ENCODE results near the gene LZTS2.
A peak's percentile ranks its signal among the peaks of the same experiment; 100 is the strongest.

Gene LZTS2

DNA sequence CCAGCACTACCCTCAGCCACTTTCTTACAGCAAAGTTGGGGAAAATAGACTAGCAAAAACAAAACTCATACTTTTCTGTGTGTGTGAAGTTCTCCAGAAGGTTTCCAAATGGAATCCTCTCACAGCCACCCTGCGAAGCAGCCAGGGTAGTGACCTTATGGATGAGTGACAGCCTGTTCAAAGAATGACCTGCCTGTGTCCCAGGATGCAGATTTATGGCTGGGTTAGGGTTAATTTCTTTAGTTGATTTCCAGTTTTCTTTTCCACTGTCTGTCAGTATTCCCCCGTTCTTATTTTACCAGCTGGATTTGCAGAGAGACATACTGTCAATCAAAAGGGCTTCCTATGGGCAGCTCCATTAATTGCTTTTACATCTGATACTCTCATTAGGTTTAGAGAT lies 32.7 kb upstream of the LZTS2 start:
- Histone ChIP-seq H3K4me1 (ENCODE audit: control insufficient read depth, low read depth, low read length) (peaks cover 9% of the 10 kb centered on the region), H3K18ac (ENCODE audit: low read length) (no peak overlapping the region), H3K56ac (ENCODE audit: low read length) (no peak overlapping the region), H2AK5ac (ENCODE audit: low read length) (no peak overlapping the region), H3K4ac (ENCODE audit: low read depth, low read length) (no peak overlapping the region), H3K27ac (ENCODE audit: low read depth, low read length) (no peak overlapping the region), H3K36me3 (ENCODE audit: control insufficient read depth, insufficient read depth, low read length) (peaks cover 1% of the 10 kb centered on the region), H2BK5ac (ENCODE audit: low read length) (no peak overlapping the region), H3K79me2 (ENCODE audit: control insufficient read depth, insufficient read depth, low read length) (no peaks in the 10 kb centered on the region), H3K23ac (ENCODE audit: low read length) (no peak overlapping the region), H3K79me1 (ENCODE audit: low read length) (no peaks in the 10 kb centered on the region), H4K5ac (ENCODE audit: low read length) (no peak overlapping the region), H3K27me3 (ENCODE audit: insufficient read depth, low read length, poor library complexity) (no peaks in the 10 kb centered on the region), H3K9ac (ENCODE audit: low read length) (no peak overlapping the region), H2BK120ac (ENCODE audit: low read depth, low read length) (no peak overlapping the region), H2BK15ac (replicated peaks; ENCODE audit: low read depth) (no peak overlapping the region), H3K4me2 (ENCODE audit: low read length) (no peak overlapping the region), H4K8ac (ENCODE audit: low read depth, low read length) (no peak overlapping the region), H3K4me3 (ENCODE audit: low read length) (no peak overlapping the region)
- no peak for DNase-seq
- WGBS (ENCODE audit: extremely low coverage, insufficient coverage, low lambda C conversion rate) = no CpG with 5 or more reads among the region's 2 CpGs

DNA sequence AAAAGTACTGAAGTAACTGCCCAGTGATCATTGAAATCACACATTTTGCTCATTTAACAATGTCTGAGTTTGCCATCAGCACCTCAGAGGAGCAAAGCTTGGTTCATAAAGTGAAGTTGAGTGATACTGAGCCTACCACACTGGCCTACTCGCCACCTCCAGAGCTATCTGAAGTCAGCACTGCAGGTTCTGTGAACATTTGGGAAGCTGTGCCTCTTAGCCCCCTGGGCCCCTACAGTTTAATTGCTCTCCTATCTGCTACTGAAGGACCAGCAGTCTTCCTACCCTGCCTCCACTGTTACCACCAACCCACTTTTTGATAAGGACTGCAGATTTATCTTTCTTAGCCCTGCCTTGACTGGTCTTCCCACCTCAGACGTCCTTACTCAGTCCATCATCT lies 32.3 kb upstream of the LZTS2 start:
- Histone ChIP-seq H4K8ac (ENCODE audit: low read depth, low read length) (no peak overlapping the region), H2BK120ac (ENCODE audit: low read depth, low read length) (no peak overlapping the region), H3K79me1 (ENCODE audit: low read length) (no peaks in the 10 kb centered on the region), H3K4me2 (ENCODE audit: low read length) (no peak overlapping the region), H2AK5ac (ENCODE audit: low read length) (no peak overlapping the region), H2BK15ac (replicated peaks; ENCODE audit: low read depth) (no peak overlapping the region), H2BK5ac (ENCODE audit: low read length) (no peak overlapping the region), H3K27me3 (ENCODE audit: insufficient read depth, low read length, poor library complexity) (no peaks in the 10 kb centered on the region), H3K4ac (ENCODE audit: low read depth, low read length) (no peak overlapping the region), H3K4me1 (ENCODE audit: control insufficient read depth, low read depth, low read length) (peaks cover 9% of the 10 kb centered on the region), H3K18ac (ENCODE audit: low read length) (no peak overlapping the region), H3K23ac (ENCODE audit: low read length) (no peak overlapping the region), H3K9ac (ENCODE audit: low read length) (no peak overlapping the region), H3K56ac (ENCODE audit: low read length) (no peak overlapping the region), H3K36me3 (ENCODE audit: control insufficient read depth, insufficient read depth, low read length) (peaks cover 1% of the 10 kb centered on the region), H3K27ac (ENCODE audit: low read depth, low read length) (no peak overlapping the region), H4K5ac (ENCODE audit: low read length) (no peak overlapping the region), H3K4me3 (ENCODE audit: low read length) (no peak overlapping the region), H3K79me2 (ENCODE audit: control insufficient read depth, insufficient read depth, low read length) (no peaks in the 10 kb centered on the region)
- WGBS (ENCODE audit: extremely low coverage, insufficient coverage, low lambda C conversion rate) = no CpG with 5 or more reads among the region's 2 CpGs
- no peak for DNase-seq

DNA sequence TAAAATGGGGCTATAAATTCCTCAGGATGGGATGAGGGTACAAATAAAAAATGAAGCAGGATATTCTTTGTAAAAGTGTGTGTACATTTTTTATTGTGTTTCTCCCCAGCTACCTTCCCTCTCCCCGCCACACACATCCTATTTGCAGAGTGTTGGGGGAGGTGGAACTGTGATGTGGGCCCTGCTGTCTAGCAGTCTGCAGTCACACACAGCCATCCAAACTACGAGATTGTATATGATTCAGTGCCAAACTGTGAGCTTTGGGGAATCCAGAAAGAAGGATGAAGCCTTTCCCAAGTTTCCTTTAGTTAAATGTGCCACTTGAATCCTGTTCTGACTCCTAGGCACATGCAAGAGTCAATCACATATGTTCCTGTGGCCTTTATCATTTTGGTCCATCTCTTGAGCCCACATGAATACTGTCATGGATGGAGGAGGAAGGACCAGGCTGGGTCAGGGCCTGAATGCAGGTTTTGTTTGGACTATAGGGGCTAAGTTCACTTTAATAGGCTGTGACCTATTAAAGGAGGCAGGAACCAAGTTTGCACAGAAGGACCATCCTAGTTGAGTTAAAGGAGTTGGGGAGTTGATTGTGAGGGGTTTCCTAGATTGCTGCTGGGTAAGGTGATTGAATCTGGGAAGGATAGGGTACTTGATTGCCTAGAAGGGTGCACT lies 31.4 kb upstream of the LZTS2 start:
- no peak overlapping the region for H2AK5ac ChIP-seq (ENCODE audit: low read length)
- no peak overlapping the region for H4K5ac ChIP-seq (ENCODE audit: low read length)
- H3K79me1 ChIP-seq (ENCODE audit: low read length) = no peaks in the 10 kb centered on the region
- peaks cover 1% of the 10 kb centered on the region for H3K36me3 ChIP-seq (ENCODE audit: control insufficient read depth, insufficient read depth, low read length)
- H3K27ac ChIP-seq (ENCODE audit: low read depth, low read length) = no peak overlapping the region
- H3K56ac ChIP-seq (ENCODE audit: low read length) = no peak overlapping the region
- no peak overlapping the region for H3K18ac ChIP-seq (ENCODE audit: low read length)
- no peak overlapping the region for H2BK15ac ChIP-seq (replicated peaks; ENCODE audit: low read depth)
- no peaks in the 10 kb centered on the region for H3K27me3 ChIP-seq (ENCODE audit: insufficient read depth, low read length, poor library complexity)
- no peak overlapping the region for H3K23ac ChIP-seq (ENCODE audit: low read length)
- no peaks in the 10 kb centered on the region for H3K79me2 ChIP-seq (ENCODE audit: control insufficient read depth, insufficient read depth, low read length)
- H3K4me1 ChIP-seq (ENCODE audit: control insufficient read depth, low read depth, low read length) = peaks cover 9% of the 10 kb centered on the region
- no peak overlapping the region for H3K9ac ChIP-seq (ENCODE audit: low read length)
- no peak for DNase-seq
- no peak overlapping the region for H3K4ac ChIP-seq (ENCODE audit: low read depth, low read length)
- H3K4me2 ChIP-seq (ENCODE audit: low read length) = no peak overlapping the region
- H3K4me3 ChIP-seq (ENCODE audit: low read length) = no peak overlapping the region
- no peak overlapping the region for H4K8ac ChIP-seq (ENCODE audit: low read depth, low read length)
- WGBS (ENCODE audit: extremely low coverage, insufficient coverage, low lambda C conversion rate) = no CpG with 5 or more reads among the region's 2 CpGs
- no peak overlapping the region for H2BK120ac ChIP-seq (ENCODE audit: low read depth, low read length)
- H2BK5ac ChIP-seq (ENCODE audit: low read length) = no peak overlapping the region

DNA sequence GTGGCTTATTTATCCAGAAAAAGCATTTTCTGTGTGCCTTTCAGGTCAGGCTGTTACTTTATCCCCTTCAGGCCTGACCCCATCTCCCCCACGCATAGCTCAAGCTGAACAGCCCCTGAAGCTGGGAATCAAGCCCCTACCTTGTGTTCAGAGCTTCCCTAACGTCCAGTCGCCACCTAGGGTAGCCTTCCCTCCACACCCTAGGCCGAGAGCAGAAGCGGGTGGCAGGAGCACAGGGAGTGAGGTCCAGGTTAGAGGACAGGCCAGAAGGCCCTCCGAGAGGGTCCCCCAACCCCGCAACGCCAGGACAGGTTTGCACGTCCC lies 30.8 kb upstream of the LZTS2 start:
- no peaks in the 10 kb centered on the region for H3K79me2 ChIP-seq (ENCODE audit: control insufficient read depth, insufficient read depth, low read length)
- H4K5ac ChIP-seq (ENCODE audit: low read length) = no peak overlapping the region
- H4K8ac ChIP-seq (ENCODE audit: low read depth, low read length) = no peak overlapping the region
- DNase-seq = no peak
- H3K36me3 ChIP-seq (ENCODE audit: control insufficient read depth, insufficient read depth, low read length) = peaks cover 1% of the 10 kb centered on the region
- H3K79me1 ChIP-seq (ENCODE audit: low read length) = no peaks in the 10 kb centered on the region
- no peak overlapping the region for H3K4me3 ChIP-seq (ENCODE audit: low read length)
- peak overlapping the region; percentile 49 for H3K9ac ChIP-seq (ENCODE audit: low read length)
- no peak overlapping the region for H3K18ac ChIP-seq (ENCODE audit: low read length)
- H3K27me3 ChIP-seq (ENCODE audit: insufficient read depth, low read length, poor library complexity) = no peaks in the 10 kb centered on the region
- H3K56ac ChIP-seq (ENCODE audit: low read length) = peak overlapping the region; percentile 78
- H2BK120ac ChIP-seq (ENCODE audit: low read depth, low read length) = no peak overlapping the region
- peak overlapping the region; percentile 52 for H3K4me2 ChIP-seq (ENCODE audit: low read length)
- no peak overlapping the region for H3K27ac ChIP-seq (ENCODE audit: low read depth, low read length)
- WGBS (ENCODE audit: extremely low coverage, insufficient coverage, low lambda C conversion rate) = no CpG with 5 or more reads among the region's 9 CpGs
- H2AK5ac ChIP-seq (ENCODE audit: low read length) = no peak overlapping the region
- H2BK15ac ChIP-seq (replicated peaks; ENCODE audit: low read depth) = no peak overlapping the region
- peaks cover 9% of the 10 kb centered on the region for H3K4me1 ChIP-seq (ENCODE audit: control insufficient read depth, low read depth, low read length)
- H2BK5ac ChIP-seq (ENCODE audit: low read length) = no peak overlapping the region
- H3K23ac ChIP-seq (ENCODE audit: low read length) = peak overlapping the region; percentile 19
- no peak overlapping the region for H3K4ac ChIP-seq (ENCODE audit: low read depth, low read length)

DNA sequence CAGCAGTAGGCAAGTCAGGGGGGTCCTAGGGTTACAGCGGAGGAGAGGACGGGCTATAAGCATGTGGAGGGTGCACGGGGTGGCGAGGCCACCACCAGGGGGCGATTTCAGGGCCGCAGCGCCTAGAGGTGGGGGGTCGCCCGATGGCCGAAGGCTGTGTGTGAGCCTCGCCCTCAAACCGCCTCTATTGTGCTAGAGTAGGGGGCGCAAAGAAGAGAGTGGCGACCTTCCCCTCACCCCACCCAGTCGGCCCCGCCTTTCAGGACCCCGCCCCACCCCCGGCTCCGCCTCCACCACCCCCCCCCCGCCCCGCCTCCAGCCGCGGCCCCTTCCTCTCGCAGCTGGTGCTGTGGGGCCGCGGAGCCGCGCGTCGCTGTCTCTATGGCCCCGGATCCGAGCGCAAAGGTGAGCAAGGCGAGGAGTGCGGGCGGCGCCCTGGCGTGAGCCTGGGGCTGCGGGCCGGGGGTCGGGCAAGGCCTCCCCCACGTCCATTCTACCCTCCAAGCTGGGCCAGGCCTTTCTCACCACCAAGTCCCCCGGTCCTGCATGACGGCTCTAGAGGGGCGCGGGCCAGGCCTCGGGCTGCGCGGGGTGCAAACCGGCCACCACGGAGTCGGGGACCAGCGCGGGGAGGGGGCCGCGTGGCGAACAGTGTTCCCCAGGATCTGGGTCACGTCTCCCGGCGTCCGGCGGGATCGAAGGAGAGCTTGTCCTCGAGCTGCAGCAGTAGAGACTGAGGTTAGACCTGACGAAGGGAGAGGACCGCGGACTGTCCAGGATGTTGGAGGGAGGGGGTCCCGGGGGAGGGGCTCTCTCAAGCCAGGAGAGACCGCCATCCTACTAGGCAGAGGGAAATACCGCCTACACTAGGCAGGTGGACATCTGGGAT lies 30.2 kb upstream of the LZTS2 start, which contains the start of gene SEMA4G:
Gene SEMA4G (plus strand): TSS at position 318 of the 889 bp plus-strand sequence. CDS start 3,409 bp downstream, outside the sequence.
- Histone ChIP-seq H3K4me1 (ENCODE audit: control insufficient read depth, low read depth, low read length) (peaks cover 9% of the 10 kb centered on the region), H3K79me2 (ENCODE audit: control insufficient read depth, insufficient read depth, low read length) (no peaks in the 10 kb centered on the region), H3K79me1 (ENCODE audit: low read length) (no peaks in the 10 kb centered on the region), H3K27me3 (ENCODE audit: insufficient read depth, low read length, poor library complexity) (no peaks in the 10 kb centered on the region), H2BK5ac (ENCODE audit: low read length) (no peak within 1 kb of the TSS), H3K18ac (ENCODE audit: low read length) (no peak within 1 kb of the TSS), H2BK120ac (ENCODE audit: low read depth, low read length) (no peak within 1 kb of the TSS), H4K5ac (ENCODE audit: low read length) (no peak within 1 kb of the TSS), H3K56ac (ENCODE audit: low read length) (peak within 1 kb of the TSS; percentile 84), H3K36me3 (ENCODE audit: control insufficient read depth, insufficient read depth, low read length) (no peaks in the 10 kb centered on the region), H3K4ac (ENCODE audit: low read depth, low read length) (no peak within 1 kb of the TSS), H3K23ac (ENCODE audit: low read length) (peak within 1 kb of the TSS; percentile 19), H3K4me2 (ENCODE audit: low read length) (peak within 1 kb of the TSS; percentile 74), H2BK15ac (replicated peaks; ENCODE audit: low read depth) (no peak within 1 kb of the TSS), H3K4me3 (ENCODE audit: low read length) (peak within 1 kb of the TSS; percentile 58), H4K8ac (ENCODE audit: low read depth, low read length) (no peak within 1 kb of the TSS), H2AK5ac (ENCODE audit: low read length) (no peak within 1 kb of the TSS), H3K9ac (ENCODE audit: low read length) (peak within 1 kb of the TSS; percentile 82), H3K27ac (ENCODE audit: low read depth, low read length) (no peak within 1 kb of the TSS)
- peak; percentile 68 for DNase-seq
- WGBS (ENCODE audit: extremely low coverage, insufficient coverage, low lambda C conversion rate) = no CpG with 5 or more reads among the region's 70 CpGs
